Lower lobe of right lung (tissue), 2 donors: ENCODE measurements around the gene LMF1. TPM values are rescaled to one million over a fixed set of nuclear protein-coding genes. Genes with fewer than 3 reads are reported as not detected.
"Not testable (repeated sequence)": the region's sequence is repeated elsewhere in the genome, so short reads cannot be mapped to it uniquely, and the experiment has no call there.

ENCODE experiments used
- ATAC-seq, 2 donors: fragments of 200-7000 bp; cut with Tn5 transposase; one replicate each; pipeline ENCODE4 v1.9.1; 2020 to 2022; ENCODE audit warnings: mild to moderate bottlenecking in 2 of 2, moderate library complexity in 2 of 2
- DNase-seq: peaks from one replicate; pipeline ENCODE4 v3.0.0-alpha.2; 2020
- H3K27ac ChIP-seq: fragments of 200-600 bp; one replicate; pipeline ENCODE4 v1.8.0; 2022
- H3K27me3 ChIP-seq: fragments of 200-600 bp; one replicate; pipeline ENCODE4 v1.8.0; 2022; ENCODE audit warnings: low read depth
- H3K36me3 ChIP-seq: fragments of 200-600 bp; one replicate; pipeline ENCODE4 v1.8.0; 2022; ENCODE audit warnings: mild to moderate bottlenecking
- H3K4me1 ChIP-seq: fragments of 200-600 bp; one replicate; pipeline ENCODE4 v1.8.0; 2022
- H3K4me3 ChIP-seq: fragments of 200-600 bp; one replicate; pipeline ENCODE4 v1.8.0; 2022; ENCODE audit warnings: mild to moderate bottlenecking
- H3K9me3 ChIP-seq: fragments of 200-600 bp; one replicate; pipeline ENCODE4 v1.8.0; 2022
- intact Hi-C: fragments of 100-400 bp; cut with DNase I; formaldehyde crosslinking; loops from one replicate; pipeline ENCODE4 v1.11.0; 2022
- total RNA-seq: library from RNA; stranded (reverse); fragmentation: NEBNext Ultra II Directional; extraction: Animal tissue kit (Norgen Biotek cat#: 25700); gene quantifications from one replicate; pipeline ENCODE4 v1.2.1, GENCODE V29; 2021
- TF ChIP-seq, protein P1 (sequence below): fragments of 200-600 bp; IDR thresholded peaks from one replicate; pipeline ENCODE4 v1.8.0; 2022; ENCODE audit warnings: antibody characterized with exemption, mild to moderate bottlenecking
- donor health status: DM: no; HTN: yes; CAD: no; lungs with severe emphysema.

Gene LMF1
- total RNA-seq, 1 donor from 2014 or later, result 23.8 TPM

DNA sequence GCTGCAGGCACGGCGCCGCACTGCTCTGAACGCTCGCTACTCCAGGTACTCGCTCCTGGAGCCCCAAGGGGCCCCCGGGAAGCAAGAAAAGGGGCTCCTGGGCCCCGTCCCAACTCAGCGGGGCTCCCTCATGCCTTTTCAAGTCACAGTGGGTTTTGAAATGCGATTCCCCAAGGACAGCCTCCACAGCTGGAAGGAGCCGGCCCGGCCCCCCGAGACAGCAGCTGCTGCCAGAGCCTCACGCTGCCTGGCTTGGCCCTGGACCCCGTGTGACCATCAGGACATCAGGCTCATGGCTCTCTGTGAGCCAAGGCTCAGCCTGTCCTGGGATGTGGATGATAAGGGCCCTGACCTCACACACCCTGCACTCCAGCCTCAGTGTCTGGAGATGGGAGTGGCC, 80.6 kb downstream of the LMF1 start:
- Histone ChIP-seq H3K27ac (no peak overlapping the region), H3K4me1 (no peaks in the 10 kb centered on the region), H3K9me3 (peaks cover 3% of the 10 kb centered on the region), H3K36me3 (peaks cover 26% of the 10 kb centered on the region), H3K4me3 (no peak overlapping the region), H3K27me3 (no peaks in the 10 kb centered on the region)
- ATAC-seq, result no peak
- intact Hi-C loops, result no loop called here
- DNase-seq, result no peak
- TF ChIP-seq, protein P1, sequence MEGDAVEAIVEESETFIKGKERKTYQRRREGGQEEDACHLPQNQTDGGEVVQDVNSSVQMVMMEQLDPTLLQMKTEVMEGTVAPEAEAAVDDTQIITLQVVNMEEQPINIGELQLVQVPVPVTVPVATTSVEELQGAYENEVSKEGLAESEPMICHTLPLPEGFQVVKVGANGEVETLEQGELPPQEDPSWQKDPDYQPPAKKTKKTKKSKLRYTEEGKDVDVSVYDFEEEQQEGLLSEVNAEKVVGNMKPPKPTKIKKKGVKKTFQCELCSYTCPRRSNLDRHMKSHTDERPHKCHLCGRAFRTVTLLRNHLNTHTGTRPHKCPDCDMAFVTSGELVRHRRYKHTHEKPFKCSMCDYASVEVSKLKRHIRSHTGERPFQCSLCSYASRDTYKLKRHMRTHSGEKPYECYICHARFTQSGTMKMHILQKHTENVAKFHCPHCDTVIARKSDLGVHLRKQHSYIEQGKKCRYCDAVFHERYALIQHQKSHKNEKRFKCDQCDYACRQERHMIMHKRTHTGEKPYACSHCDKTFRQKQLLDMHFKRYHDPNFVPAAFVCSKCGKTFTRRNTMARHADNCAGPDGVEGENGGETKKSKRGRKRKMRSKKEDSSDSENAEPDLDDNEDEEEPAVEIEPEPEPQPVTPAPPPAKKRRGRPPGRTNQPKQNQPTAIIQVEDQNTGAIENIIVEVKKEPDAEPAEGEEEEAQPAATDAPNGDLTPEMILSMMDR, result no peak

DNA sequence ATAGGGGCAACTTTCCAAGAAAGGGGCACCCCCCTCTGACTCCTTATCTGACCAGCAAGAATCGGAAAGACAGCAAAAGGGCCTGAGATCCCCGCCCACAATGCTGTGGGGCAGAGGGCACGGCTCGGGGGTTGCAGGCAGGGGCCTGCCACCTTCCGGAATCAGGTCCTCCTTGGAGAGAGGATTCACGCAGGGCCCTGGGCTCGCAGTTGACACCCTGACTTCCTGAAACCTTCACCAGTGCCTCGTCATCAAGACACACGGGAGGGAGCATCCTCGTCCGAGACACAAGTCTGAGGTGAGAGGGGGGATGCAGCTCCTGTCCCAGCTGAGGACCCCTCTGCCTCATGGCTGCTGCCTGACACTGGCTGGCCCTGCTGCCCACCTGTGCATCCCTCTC, 81.2 kb downstream of the LMF1 start:
- Histone ChIP-seq H3K4me3 (no peak overlapping the region), H3K4me1 (no peaks in the 10 kb centered on the region), H3K27ac (no peak overlapping the region), H3K9me3 (peaks cover 9% of the 10 kb centered on the region), H3K27me3 (no peaks in the 10 kb centered on the region), H3K36me3 (peaks cover 26% of the 10 kb centered on the region)
- no peak for DNase-seq
- ATAC-seq, result no peak
- intact Hi-C loops, result no loop called here
- TF ChIP-seq, protein P1, result no peak

- ATAC-seq (no peak), DNase-seq (peak; percentile 30)
- H3K4me3 ChIP-seq, result no peak overlapping the region
- H3K27me3 ChIP-seq, result no peaks in the 10 kb centered on the region
- H3K9me3 ChIP-seq, result peaks cover 15% of the 10 kb centered on the region
- intact Hi-C loops, result no loop called here
- peaks cover 26% of the 10 kb centered on the region for H3K36me3 ChIP-seq
- TF ChIP-seq, protein P1, result no peak
- H3K27ac ChIP-seq, result no peak overlapping the region
- no peaks in the 10 kb centered on the region for H3K4me1 ChIP-seq
Measured at GRCh38 chr16:888901-889570, 81.7 kb downstream of the LMF1 start.

- DNase-seq, result peak; percentile 32
- H3K27ac ChIP-seq, H3K4me1 ChIP-seq, H3K27me3 ChIP-seq, ATAC-seq, intact Hi-C loops, H3K4me3 ChIP-seq: not testable (repeated sequence)
- Histone ChIP-seq H3K9me3 (peaks cover 20% of the 10 kb centered on the region), H3K36me3 (peaks cover 26% of the 10 kb centered on the region)
Measured at GRCh38 chr16:888456-888855, 82.3 kb downstream of the LMF1 start.

GRCh38 chr16:887846-888245, 82.9 kb downstream of the LMF1 start:
- Histone ChIP-seq H3K9me3 (peaks cover 23% of the 10 kb centered on the region), H3K4me3 (no peak overlapping the region), H3K27me3 (no peaks in the 10 kb centered on the region), H3K4me1 (no peaks in the 10 kb centered on the region), H3K27ac (no peak overlapping the region), H3K36me3 (peaks cover 26% of the 10 kb centered on the region)
- intact Hi-C loops, result no loop called here
- TF ChIP-seq, protein P1, result no peak
- peak; percentile 46 for DNase-seq
- peak in 1 of 2 donors; percentile 25 for ATAC-seq

DNA sequence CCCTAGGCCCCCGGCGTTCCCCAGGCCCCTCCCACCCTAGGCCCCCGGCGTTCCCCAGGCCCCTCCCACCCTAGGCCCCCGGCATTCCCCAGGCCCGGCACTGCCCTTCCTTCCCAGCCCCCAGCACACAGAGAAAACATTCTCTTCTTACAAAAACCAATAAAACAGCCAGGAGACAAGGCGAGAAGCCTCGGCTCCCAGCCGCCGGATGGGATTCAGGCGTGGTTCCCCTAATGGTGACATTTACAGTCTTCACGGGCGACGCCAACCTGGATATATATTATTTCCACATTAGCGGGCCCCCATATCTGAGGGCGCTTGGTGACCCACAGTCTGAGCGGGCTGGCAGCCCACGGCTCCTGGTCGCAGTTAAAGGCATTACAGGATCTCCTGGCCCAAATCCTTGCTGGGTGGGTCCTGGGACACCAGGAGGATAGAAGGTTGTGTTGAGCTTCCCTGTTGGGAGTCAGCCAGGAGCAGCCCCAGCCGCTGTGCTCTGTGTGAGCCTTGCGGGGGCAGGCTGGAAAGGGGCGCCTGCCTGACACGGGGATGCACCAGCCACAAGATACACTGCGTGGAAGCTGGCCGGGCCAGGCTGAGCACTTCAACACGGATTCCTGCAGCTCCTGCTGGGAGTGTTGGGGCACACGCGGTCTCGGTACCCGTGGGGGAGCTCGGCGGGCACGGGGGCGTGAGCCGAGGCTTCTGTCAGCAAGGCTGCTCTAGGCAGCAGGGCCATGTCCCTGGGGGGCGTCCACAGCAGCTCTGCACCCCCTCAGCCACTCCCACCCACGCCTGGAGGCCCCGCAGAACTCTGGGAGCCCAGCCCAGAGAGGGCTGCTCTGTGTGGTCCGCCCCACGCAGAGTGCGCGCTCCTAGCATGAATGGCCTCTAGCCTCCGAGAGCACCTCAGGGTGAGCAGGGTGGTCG, 83.7 kb downstream of the LMF1 start:
- H3K4me1 ChIP-seq, result no peaks in the 10 kb centered on the region
- no peaks in the 10 kb centered on the region for H3K27me3 ChIP-seq
- H3K9me3 ChIP-seq, result peaks cover 23% of the 10 kb centered on the region
- H3K4me3 ChIP-seq, result no peak overlapping the region
- H3K36me3 ChIP-seq, result peaks cover 23% of the 10 kb centered on the region
- TF ChIP-seq, protein P1, result no peak
- no peak overlapping the region for H3K27ac ChIP-seq
- DNase-seq, result peak; percentile 39
- intact Hi-C loops, result no loop called here
- ATAC-seq, result peak; percentile 11 to 23
